NCI-H2081 (cell line): Measurements from ENCODE around the gene ANKRD45.
"Not testable (repeated sequence)": the region's sequence is repeated elsewhere in the genome, so short reads cannot be mapped to it uniquely, and the experiment has no call there.

Experiments used
- DNase-seq, 2 experiments: peaks; one replicate each; lab custom pipeline; 2025; lab: John Stamatoyannopoulos, UW

The ANKRD45 gene

GRCh38 chr1:173669491-173669941 is at the start of gene ANKRD45:
ANKRD45 (minus strand) TSS chr1:173669851; CDS start chr1:173659418, 10,433 bp downstream.
- DNase-seq, result peak; percentile 79 to 80

GRCh38 chr1:173717238-173717637 is 47.6 kb upstream of the ANKRD45 start:
- no peak for DNase-seq

GRCh38 chr1:173715538-173715844 is 45.8 kb upstream of the ANKRD45 start:
- no peak for DNase-seq

- peak; percentile 95 for DNase-seq
Observed at GRCh38 chr1:173714759-173715537, 45.3 kb upstream of the ANKRD45 start, which contains the start of gene KLHL20. KLHL20 (plus strand) TSS chr1:173714981; CDS start chr1:173716044, 1,063 bp downstream.

- no peak for DNase-seq
Observed at GRCh38 chr1:173714441-173714758, 44.7 kb upstream of the ANKRD45 start.

- no peak for DNase-seq
Observed at GRCh38 chr1:173708787-173709186, 39.1 kb upstream of the ANKRD45 start.

GRCh38 chr1:173705117-173705516 is 35.5 kb upstream of the ANKRD45 start:
- no peak for DNase-seq

- no peak for DNase-seq
Observed at GRCh38 chr1:173702736-173703135, 33.1 kb upstream of the ANKRD45 start.

GRCh38 chr1:173701299-173701698 is 31.6 kb upstream of the ANKRD45 start:
- not testable (repeated sequence) for DNase-seq

GRCh38 chr1:173693238-173693637 is 23.6 kb upstream of the ANKRD45 start:
- DNase-seq, result no peak

GRCh38 chr1:173688300-173688699 is 18.6 kb upstream of the ANKRD45 start:
- no peak for DNase-seq

GRCh38 chr1:173685121-173685520 is 15.5 kb upstream of the ANKRD45 start:
- DNase-seq, result not testable (repeated sequence)

- not testable (repeated sequence) for DNase-seq
Observed at GRCh38 chr1:173683838-173684237, 14.2 kb upstream of the ANKRD45 start.

GRCh38 chr1:173682184-173682583 is 12.5 kb upstream of the ANKRD45 start:
- no peak for DNase-seq

GRCh38 chr1:173680152-173680551 is 10.5 kb upstream of the ANKRD45 start:
- DNase-seq, result not testable (repeated sequence)

GRCh38 chr1:173674496-173674895 is 4.8 kb upstream of the ANKRD45 start:
- not testable (repeated sequence) for DNase-seq

GRCh38 chr1:173666646-173667045 is 3.0 kb downstream of the ANKRD45 start:
- DNase-seq, result no peak

- no peak for DNase-seq
Observed at GRCh38 chr1:173663159-173663558, 6.5 kb downstream of the ANKRD45 start.

- DNase-seq, result no peak
Observed at GRCh38 chr1:173661763-173662162, 7.9 kb downstream of the ANKRD45 start.

GRCh38 chr1:173661271-173661670 is 8.4 kb downstream of the ANKRD45 start:
- no peak for DNase-seq

- DNase-seq, result no peak
Observed at GRCh38 chr1:173660306-173660705, 9.3 kb downstream of the ANKRD45 start.

GRCh38 chr1:173648880-173649605 is 20.6 kb downstream of the ANKRD45 start:
- no peak for DNase-seq

GRCh38 chr1:173646656-173647055 is 23.0 kb downstream of the ANKRD45 start:
- no peak for DNase-seq
